Fibroblast of skin of right biceps (primary cell): ENCODE measurements around the gene RNF146.
"Not testable (repeated sequence)": the region's sequence is repeated elsewhere in the genome, so short reads cannot be mapped to it uniquely, and the experiment has no call there.

ENCODE experiments used
- DNase-seq: peaks from one replicate; pipeline ENCODE4 v3.0.0-alpha.2; 2013

RNF146 gene, protein sequence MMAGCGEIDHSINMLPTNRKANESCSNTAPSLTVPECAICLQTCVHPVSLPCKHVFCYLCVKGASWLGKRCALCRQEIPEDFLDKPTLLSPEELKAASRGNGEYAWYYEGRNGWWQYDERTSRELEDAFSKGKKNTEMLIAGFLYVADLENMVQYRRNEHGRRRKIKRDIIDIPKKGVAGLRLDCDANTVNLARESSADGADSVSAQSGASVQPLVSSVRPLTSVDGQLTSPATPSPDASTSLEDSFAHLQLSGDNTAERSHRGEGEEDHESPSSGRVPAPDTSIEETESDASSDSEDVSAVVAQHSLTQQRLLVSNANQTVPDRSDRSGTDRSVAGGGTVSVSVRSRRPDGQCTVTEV

DNA sequence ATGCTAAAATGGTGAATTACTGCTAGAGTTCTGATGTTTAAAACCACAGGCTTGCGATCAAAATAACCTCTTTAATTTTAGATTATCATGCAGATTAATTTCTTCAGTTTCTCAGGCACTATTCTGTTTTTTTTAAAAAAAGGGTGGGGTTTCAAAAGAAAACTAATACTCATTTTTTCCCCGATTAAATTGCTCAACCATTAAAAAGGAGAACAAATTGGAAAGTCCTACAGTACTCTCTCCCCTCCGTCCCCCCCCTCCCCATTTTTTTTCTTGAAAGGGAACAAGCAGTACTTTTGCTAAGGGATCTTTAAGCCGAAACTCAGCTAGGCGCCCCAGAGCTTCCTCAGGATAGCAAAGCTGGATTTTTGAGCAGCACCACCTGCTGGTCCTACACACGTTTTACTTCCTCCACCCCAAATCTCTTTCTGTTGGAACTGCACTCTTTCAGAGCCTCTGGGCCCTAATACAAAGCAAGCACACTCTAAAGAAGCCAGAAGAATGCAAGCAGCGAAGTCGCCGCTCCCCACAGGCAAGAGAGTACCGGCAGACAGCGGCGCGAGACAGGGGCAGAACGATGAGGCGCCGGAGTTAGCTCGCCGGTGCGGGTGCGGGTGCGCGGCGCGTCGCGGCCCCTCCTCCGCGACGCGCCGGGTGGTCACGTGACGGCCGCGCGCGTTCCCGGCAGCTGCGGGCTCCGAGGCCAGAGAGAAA is at the start of gene RNF146:
RNF146 (plus strand) TSS at position 687 of the 714 bp plus-strand sequence. CDS start 13,475 bp downstream, outside the sequence.
- DNase-seq, result peak; percentile 84

DNA sequence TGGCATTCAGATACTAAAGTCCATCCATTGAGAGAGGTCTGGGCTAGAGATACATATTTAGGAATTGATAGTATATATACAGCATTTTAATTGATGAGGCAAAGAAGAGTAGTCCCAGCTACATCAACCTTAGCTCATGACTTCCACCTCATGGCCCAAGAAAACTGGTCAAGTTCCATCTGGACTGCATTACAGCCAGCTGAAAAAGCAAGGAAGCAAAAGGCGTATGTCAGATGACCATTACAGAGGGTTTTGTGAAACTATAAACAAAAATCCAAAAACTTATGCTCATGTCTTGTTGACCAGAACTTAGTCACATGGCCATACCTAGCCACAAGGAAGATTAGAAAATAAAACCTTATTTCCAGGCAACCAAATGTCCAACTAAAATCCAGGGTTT is 46.8 kb upstream of the RNF146 start:
- no peak for DNase-seq

DNA sequence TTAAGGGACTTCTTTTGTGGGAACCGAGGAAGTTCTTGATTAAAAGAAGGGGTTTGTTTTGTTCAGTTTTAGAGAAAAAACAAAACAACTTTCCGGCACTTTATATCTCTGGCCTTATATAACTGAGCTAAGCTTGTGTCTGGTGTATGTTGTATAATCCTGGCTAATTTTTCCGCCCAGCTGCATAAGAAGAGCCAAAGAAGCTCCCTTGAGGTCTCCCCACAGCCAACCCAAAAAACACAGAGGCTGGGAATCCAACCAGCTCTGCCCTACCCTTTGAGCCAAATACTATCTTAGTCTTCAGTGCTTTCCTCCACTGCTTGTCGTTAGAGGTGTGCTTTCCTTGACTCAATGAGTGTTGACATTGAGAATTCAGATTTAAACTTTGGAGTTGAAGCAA is 45.5 kb upstream of the RNF146 start:
- DNase-seq, result no peak

DNA sequence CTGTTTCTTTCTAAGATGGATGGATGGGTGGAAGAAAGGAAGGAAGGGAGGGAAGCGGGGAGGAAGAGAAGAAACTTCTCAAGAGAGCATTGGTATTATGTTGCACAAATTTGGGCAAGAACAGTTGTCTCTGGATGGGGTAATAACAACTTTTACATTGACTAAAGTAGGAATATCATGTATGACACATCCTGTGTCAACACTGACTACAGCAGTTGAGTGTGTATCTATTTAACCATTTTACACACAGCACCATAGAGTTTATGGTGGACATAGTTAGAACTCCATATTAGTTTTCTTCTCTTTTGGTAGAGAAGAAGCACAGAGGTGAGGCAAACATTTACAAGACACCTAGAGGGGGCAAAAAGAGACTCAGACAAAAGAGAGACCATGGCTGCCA is 44.2 kb upstream of the RNF146 start:
- no peak for DNase-seq

DNA sequence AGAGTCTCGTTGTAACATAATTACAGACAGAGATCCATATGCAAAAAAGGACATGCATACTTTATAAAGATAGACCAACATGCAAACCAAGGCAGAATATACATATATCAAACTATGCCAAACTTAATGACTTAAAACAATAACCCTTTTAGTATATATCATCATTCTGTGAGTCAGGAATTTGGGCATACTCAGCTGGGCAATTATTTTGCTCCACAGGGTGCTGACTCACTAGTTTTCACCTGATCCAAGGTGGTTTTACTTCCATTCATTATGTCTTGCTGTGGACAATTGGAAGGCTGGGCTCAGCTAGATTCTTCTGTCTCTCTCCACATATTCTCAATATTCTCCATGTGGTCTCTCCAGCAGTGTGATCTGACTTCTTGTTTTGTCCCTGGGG is 41.2 kb upstream of the RNF146 start:
- DNase-seq, result no peak

DNA sequence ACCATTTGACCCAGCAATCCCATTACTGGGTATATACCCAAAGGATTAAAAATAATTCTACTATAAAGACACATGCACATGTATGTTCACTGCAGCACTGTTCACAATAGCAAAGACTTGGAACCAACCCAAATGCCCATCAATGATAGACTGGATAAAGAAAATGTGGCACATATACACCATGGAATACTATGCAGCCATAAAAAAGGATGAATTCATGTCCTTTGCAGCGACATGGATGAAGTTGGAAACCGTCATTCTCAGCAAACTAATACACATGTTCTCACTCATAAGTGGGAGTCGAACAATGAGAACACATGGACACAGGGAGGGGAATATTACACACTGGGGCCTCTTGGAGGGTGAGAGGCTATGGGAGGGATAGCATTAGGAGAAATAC is 32.8 kb upstream of the RNF146 start:
- DNase-seq, result not testable (repeated sequence)

DNA sequence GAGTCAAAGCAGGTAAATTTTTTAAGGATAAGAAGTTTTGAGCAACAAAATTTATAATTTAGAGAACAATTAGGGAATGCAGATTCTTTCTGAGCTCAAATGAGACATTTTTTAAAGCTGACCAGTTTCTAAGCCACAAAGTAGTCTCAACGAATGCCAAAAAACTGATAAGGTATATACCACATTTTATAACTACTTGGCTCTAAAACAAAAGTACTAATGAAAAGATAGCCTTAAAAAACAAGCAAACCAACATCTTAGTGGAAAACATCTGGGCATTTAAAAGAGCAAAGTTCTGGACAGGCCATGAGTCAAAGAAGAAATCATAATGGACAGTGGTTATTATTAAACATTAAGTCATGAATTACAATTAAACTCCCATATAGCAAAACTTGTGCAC is 23.2 kb upstream of the RNF146 start:
- no peak for DNase-seq

DNA sequence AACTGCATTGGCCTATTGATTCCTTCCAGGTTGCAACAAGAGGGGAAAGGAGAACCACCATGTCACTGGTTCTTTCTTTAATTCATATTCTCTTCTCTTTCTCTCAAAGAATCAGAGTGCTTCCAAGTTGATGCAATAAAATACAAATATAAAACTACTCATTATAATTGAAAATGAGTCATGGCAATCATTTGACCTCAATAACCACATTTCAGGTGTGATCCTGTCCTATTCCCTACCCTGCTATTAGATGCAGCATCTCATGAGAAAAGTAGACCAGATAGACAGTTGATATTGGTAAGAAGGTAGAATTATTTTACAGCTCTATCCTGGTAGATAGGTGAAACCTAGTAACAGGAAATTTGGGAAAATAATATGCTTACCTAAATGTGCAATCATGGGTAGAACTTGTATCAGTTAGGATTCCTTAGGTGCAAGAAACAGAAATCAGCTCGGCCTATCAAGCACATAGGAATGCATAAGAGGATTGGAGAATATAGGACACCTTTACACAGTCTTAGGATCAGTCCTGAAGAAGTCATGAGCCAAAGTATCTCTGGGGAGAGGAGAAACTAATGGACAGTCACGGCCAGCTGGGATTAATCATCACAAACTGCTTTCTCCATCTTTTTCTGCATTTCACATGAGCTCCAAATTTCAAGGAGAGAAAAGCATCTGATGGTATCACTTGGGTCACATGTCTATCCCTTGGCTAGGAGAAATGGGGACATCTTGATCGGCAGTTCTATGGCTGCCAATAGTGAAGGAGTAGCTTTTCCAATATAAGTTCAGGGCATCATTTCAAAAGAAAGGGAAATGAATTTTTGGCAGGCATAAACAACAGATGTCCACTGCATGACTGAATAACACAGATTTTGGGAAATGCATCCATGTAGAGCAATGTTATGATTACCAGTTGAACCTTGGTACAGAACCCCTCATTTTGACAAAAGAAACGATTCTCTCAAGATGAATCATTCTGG is 19.3 kb upstream of the RNF146 start:
- no peak for DNase-seq

DNA sequence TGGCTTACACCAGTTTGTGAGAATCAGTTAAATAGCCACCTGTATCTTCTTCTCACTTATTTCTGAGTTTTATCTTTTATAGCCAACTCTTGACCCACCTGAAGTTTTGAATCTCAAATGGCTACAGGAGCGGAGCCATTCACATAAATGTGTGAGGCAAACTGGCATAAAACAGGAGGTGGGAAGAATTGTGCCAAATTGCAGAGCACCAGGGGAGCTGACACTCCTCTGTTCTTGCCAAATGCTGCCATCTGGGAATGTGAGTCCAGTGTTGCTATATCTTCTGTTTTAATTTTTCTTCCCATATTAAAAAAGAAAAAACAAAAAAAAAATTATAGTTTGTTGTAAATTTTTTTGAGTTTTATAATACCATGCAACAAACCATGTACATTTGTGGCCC is 17.0 kb upstream of the RNF146 start:
- no peak for DNase-seq

DNA sequence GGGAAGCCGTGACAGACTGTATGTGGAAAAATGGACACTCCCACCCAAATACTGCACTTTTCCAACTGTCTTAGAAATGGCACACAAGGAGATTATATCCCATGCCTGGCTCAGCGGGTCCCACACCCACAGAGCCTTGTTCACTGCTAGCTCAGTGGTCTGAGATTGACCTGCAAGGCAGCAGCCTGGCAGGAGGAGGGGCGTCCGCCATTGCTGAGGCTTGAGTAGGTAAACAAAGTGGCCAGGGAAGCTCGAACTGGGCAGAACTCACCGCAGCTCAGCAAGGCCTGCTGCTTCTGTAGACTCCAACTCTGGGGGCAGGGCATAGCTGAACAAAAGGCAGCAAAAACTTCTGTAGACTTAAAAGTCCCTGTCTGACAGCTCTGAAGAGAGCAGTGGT is 11.4 kb upstream of the RNF146 start:
- DNase-seq, result no peak

DNA sequence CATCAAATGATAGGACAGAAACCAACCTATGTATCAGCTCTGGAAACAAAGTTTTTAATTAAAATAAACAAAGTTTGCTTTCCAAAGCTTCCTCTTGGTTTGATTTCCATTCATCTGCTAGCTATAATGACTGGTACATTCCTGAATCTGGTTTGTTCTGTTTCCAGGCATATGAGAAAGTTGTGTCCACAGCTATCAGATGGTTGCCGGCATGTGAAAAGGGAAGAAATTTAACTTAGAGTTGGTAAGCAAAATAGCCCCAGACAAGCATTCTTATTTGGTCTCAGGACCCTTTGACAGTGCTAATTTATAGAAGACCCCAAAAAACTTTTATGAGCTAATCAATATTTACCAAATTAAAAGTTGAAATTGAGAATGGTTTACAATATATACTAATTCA is 3.8 kb upstream of the RNF146 start:
- no peak for DNase-seq

DNA sequence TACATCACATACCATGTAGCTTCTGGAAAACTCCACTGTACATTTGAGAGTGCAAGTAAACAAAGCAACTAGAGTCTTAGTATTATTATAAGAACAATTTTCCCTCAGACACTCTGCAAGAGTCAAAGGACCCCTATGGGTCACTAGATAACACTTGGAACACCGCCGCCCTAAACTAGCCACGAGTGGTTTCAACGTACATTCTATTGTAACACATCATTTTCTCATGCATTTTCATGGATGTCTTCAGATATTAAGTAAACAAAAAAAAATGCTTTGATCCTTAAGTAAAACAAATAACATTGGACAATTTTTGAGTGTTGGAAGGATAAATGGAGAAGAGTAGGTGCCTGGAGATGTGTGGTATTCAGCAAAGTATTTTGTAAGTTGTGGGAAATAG is 3.2 kb upstream of the RNF146 start:
- no peak for DNase-seq

DNA sequence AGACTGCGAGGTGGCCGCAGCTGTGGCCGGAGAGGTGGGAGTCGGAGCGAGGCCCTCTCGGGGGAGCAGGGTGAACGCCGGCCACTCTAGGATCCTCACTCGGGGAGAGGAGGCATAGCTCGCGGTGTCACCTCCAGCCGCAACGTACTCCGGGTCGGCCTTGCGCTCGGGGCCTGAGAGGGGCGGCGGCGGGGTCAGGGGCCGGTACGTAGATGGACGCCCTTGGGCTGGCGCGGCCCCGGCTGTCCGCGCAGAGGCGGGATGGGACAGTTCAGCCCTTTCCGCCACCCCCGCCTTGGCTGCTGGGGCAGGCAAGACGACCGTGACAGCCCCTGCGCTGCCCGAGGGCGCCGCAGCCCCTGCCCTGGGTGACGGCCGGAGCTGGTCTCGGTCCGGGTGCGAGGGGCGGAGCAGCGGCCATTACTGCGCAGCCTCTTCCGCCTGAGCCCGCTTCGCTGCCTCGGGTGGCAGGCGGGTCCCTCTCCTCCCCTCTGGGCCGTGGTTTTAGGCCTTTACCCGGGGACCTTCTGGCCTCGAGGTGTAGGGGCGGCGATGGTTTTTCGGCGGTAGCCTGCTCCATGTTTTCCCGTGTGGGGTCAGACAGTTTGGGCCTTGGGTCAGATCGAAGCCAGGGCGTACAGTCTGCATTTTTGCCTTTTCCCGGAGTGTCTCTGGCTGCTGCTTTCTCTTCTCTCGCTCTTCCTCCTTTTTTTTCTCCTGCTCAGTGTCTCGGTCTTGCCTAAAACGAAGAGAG is 405 bp downstream of the RNF146 start:
- peak; percentile 45 for DNase-seq

DNA sequence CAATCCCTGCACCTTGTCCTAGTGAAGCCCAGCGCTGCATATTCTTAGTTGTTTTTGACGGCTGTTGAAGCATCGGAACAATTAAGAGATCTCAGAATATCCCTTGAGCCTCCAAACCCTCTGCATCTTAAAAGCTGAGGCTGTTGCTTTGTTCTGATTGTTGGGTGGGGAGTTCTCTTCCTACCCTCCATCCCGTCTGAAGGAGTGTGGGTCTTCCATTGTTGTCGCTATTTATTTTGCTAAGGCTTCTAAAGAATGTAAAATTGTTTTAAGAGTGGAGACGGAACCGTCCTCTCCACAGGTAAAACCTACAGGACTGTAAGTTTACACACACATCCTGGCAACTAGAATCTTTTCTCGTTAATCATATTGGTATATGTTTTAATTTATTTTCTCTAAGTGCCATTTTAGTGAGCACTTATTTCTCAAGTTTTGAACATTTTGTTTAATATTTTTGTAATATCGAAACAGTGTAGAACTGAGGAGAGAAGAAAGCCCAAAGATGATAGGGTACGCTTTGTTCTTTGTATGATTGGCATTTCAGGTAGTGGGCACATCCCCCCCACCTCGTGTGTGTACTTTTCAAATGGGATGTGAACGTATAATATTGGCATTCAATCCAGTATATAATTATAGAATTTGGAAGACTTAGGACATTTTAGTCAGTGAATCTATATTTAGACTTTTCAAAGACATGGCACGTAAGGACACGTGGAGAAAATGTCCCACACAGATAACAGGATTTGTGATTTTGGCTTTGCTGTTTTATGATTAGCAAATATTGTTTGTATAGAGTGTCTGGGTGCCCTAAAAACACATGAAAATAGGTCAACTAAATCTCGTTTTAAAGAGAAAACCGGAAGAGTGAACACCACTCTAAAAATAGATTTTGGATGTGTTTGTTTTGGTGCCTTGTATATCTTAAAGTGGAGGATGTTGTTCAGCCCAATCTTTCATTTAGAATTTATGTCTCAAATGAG is 1.3 kb downstream of the RNF146 start:
- peak; percentile 5 for DNase-seq

DNA sequence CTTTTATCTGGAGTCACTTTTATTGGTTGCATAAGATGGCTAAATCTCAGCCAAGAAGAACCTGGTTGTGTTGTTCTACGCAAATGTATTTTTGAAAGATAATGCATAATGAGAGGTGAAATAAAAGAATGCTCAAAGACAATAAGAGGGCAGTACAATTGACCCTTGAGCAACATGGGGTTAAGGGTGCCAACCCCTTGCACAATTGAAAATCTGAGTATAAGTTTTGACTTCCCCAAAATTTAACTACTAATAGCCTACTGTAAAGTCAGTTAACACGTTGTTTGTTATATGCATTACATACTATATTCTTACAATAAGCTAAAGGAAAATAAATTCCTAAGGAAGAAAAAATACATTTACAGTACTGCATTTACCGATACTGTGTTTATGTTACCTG is 5.9 kb downstream of the RNF146 start:
- DNase-seq, result no peak

DNA sequence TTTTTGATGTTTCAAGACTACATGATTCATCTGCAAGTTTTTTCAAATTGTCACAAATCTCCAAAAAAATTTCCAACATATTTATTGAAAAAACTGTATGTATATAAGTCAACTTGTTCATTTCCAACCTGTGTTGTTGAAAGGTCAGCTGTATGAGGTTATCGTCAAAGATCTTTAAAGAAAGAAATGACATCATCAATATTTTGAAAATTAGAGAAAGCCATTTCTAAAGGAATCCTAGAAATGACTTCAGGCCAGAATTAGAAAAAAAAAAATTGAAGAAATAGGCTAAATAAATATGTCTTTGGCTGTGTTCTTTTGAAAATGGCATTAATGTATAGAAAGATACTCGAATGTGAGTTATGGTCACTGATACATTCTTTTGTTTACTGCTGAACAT is 6.8 kb downstream of the RNF146 start:
- DNase-seq, result no peak

DNA sequence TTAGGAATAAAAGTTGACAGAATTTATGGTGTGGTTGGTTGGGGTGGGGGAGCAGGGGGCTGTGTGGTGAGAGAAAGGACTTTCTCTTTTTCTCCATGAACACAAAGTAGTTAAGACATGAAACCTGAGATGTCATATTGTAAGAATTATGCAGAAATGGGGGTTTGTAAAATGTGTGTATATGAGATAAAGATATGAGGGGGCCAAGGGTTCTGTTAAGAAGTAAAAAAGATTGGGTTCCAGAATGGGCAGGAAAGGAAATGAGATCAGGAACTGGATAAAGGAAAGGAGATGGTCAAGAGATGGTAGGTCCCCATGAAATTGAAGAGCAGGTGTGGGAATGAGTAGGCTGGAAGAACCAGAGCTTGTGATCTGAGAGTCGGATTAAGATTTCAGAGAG is 9.7 kb downstream of the RNF146 start:
- no peak for DNase-seq

DNA sequence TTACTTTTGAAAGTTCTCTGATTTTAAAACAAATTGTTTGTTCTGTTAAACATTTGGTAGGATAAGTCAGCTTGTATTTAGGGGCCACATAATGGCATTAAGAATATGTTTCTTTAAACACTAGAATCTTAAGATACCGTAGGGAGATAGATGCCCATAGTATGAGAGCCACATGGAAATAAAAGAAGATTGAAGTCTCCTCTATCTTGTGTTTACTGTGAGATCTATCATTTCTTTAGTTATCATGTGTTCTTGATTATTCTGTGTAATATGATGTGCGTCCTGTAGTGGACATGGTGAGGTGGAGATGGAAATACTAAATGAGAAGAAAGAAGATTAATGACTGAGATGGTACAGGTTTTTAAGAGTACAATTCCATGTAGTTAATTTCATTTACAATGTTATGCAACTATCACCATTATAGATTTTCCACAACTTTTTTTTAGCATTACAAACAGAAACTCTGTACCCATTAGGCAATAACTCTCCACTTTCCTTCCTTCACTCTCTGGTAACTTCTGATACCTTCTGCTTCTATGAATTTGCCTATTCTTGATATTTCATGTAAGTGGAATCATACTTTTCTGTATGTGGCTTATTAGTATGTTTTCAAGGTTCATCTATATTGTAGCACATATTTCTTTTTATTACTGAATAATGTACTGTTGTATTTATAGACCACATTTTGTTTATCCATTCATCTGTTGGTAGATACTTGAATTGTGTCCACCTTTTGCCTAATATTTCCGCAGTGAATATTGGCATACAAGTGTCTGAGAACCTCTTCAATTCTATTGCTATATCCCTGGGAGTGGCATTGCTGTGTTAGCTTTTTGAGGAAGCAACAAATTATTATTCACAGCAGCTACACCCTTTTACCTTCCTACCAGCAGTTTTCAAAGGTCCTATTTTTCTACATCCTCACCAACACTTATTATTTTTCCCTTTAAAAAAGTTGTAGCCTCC is 11.5 kb downstream of the RNF146 start:
- no peak for DNase-seq

DNA sequence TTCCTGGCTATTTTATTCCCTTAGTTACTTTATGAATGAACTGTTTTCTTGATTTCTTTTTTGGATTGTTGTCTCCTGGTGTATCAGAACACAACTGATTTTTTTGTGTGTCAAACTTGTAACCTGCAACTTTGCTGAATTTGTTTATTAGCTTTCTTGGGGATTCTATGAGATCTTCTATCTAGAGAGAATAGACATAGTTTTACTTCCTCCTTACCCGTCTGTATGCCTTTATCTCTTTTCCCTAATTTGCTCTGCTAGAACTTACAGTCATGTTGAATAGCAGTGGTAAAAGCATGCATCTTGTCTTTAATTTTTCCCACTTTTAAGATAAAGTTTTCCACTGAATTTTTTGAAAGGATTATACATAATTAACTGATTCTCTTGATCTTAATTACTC is 13.2 kb downstream of the RNF146 start:
- DNase-seq, result no peak

DNA sequence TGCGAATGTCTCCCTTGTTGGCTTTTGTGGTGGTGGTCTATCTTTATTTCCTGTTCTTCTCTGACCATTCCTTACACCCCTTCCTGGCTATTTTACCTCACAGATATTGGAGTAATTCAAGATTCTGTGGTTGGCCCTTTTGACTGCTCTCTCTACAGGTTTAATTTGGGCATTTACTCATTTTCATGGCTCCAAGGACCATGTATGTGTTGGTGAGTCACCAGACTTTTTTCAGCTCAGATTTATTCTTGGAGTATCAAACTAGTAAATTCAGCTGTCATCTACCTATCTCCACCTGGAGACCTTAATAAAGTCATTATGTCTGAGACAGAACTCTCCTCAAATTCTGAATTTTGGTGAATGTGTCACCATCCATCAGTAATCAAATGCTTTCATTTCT is 15.5 kb downstream of the RNF146 start:
- DNase-seq, result no peak
